K562 (cell line): ENCODE measurements around the gene SUOX. TPM values are rescaled to one million over a fixed set of nuclear protein-coding genes. Genes with fewer than 3 reads are reported as not detected.
A peak's percentile ranks its signal among the peaks of the same experiment; 100 is the strongest.

Source experiments
- CSDE1 ChIP-seq, 2 experiments: fragments of 450-650 bp; IDR thresholded peaks; 2 replicates each; pipeline ENCODE4 v1.6.1; 2016; ENCODE audit warnings: mild to moderate bottlenecking in 1 of 2
- DNMT1 ChIP-seq: fragments of 450-650 bp; IDR thresholded peaks from 2 replicates; pipeline ENCODE4 v1.6.1; 2016; ENCODE audit warnings: antibody characterized with exemption, mild to moderate bottlenecking
- EP300 ChIP-seq: IDR thresholded peaks from 2 replicates; pipeline ENCODE4 v1.6.1; 2012; ENCODE audit warnings: low read length, improper control_type of control experiment
- ETS2 ChIP-seq: IDR thresholded peaks from 2 replicates; pipeline ENCODE4 v1.6.1; 2016; ENCODE audit warnings: borderline replicate concordance, missing genetic modification characterization, mild to moderate bottlenecking, moderate library complexity, missing compliant biosample characterization; ENCODE audit not compliant: poor library complexity, severe bottlenecking
- GTF2E2 ChIP-seq: fragments of 200-800 bp; sonication (Bioruptor generic); IDR thresholded peaks from 2 replicates; pipeline ENCODE4 v1.6.1; 2016; ENCODE audit warnings: missing genetic modification characterization, missing compliant biosample characterization
- HDAC2 ChIP-seq: fragments of 450-650 bp; IDR thresholded peaks from 2 replicates; pipeline ENCODE4 v1.6.1; 2016; ENCODE audit warnings: mild to moderate bottlenecking
- MECOM ChIP-seq: fragments of 250-450 bp; sonication (Bioruptor Pico); IDR thresholded peaks from 2 replicates; pipeline ENCODE4 v1.8.0; 2022; ENCODE audit warnings: inconsistent platforms
- NCOA1 ChIP-seq: fragments of 450-650 bp; IDR thresholded peaks from 2 replicates; pipeline ENCODE4 v1.6.1; 2016; ENCODE audit warnings: low read depth
- PHF21A ChIP-seq: fragments of 450-650 bp; IDR thresholded peaks from 2 replicates; pipeline ENCODE4 v1.6.1; 2017; ENCODE audit warnings: low read depth, borderline replicate concordance
- polyA plus RNA-seq, 8 experiments: library from polyadenylated mRNA; depleted of rRNA in 4 of 8; stranded (reverse) in 5 of 8; unstranded in 3 of 8; fragments of >200 nt; fragmentation: Nextera tagmentation in 2 of 8; fragmentation: Illumina TruSeq in 1 of 8; extraction: Ambion mirVana in 2 of 8; extraction: Trizol in 1 of 8; gene quantifications; 2 replicates each; pipeline versions ENCODE4 v1.2.1 to v1.2.3, GENCODE V29; 2011 to 2014; ENCODE audit warnings: inconsistent platforms in 1 of 8, missing spikeins in 1 of 8
- total RNA-seq, 7 experiments: library from RNA; depleted of rRNA in 6 of 7; stranded (reverse); fragments of >200 nt in 6 of 7; fragmentation: Illumina TruSeq in 2 of 7; extraction: Trizol in 2 of 7; gene quantifications; 2 replicates each; pipeline versions ENCODE4 v1.2.1 to v1.2.3, GENCODE V29; 2011 to 2021; ENCODE audit warnings: low replicate concordance in 1 of 7
- TF ChIP-seq, protein P1 (sequence below): sonication (generic); formaldehyde crosslinking; IDR thresholded peaks from 2 replicates; pipeline ENCODE4 v1.8.1; 2023; ENCODE audit warnings: mild to moderate bottlenecking, missing genetic modification reagents
- TF ChIP-seq, protein P2 (sequence below): sonication (generic); formaldehyde crosslinking; IDR thresholded peaks from 2 replicates; pipeline ENCODE4 v1.8.0; 2022; ENCODE audit warnings: mild to moderate bottlenecking, missing genetic modification reagents
- TF ChIP-seq, protein P3 (sequence below): fragments of 250-450 bp; sonication (Bioruptor Pico); IDR thresholded peaks from 2 replicates; pipeline ENCODE4 v1.8.0; 2022; ENCODE audit warnings: moderate library complexity, mild to moderate bottlenecking, inconsistent platforms
- TF ChIP-seq, protein P4 (sequence below): fragments of 250-450 bp; sonication (Bioruptor Pico); IDR thresholded peaks from 2 replicates; pipeline ENCODE4 v1.4.0; 2020

The SUOX gene
- total and polyA plus RNA-seq, 9 of the 15 experiments (the other 6 are each of a cell fraction or from before 2014, with no cell fraction given), result 9.2 to 39.7 (median 25.4) TPM

DNA sequence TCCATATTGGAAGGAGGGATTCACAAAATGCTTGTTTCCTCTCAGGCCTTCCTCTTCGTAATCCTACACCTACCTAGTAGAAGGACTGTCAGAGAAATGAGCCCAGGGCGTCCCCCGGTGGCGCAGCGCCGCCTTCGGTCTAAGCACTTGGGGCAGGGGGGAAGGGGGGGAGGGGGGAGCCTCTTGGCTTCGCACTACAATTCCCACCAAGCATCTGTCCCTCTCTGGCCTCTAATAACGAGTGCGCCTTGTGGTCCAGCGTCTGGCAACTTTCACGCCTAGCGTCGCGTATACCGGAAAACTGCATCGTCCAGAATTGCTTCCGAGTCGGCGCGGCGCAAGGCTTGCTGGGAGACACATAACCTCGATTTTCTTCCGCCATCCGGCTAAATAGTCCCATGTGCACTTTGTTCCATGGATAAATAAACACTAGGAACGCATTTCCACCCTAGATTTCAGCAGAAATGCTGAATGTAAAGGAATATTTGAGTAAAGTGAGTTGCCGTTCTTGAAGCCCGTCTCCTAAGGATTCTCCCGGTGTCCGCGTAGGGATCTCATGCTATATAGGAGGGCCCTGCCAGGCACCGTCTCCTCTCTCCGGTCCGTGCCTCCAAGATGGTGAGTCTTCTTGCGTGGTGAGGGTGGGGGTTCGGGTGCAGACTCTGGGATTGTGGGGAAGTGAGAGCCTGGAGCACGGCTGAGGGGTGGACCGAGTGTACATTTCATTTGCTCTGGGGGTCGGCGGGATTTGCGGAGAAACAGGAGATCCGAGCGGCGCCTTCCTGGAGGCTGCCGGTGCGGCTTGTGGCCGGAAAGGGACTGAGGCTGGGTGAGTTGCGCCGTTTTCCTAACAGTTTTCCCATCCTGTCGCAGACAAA, 44.7 kb downstream of the SUOX start, which contains the start of gene RPS26 (continued):
- TF ChIP-seq DNMT1, result peak; percentile 92; the same call in 1 of the 2 replicates
- TF ChIP-seq, protein P1, sequence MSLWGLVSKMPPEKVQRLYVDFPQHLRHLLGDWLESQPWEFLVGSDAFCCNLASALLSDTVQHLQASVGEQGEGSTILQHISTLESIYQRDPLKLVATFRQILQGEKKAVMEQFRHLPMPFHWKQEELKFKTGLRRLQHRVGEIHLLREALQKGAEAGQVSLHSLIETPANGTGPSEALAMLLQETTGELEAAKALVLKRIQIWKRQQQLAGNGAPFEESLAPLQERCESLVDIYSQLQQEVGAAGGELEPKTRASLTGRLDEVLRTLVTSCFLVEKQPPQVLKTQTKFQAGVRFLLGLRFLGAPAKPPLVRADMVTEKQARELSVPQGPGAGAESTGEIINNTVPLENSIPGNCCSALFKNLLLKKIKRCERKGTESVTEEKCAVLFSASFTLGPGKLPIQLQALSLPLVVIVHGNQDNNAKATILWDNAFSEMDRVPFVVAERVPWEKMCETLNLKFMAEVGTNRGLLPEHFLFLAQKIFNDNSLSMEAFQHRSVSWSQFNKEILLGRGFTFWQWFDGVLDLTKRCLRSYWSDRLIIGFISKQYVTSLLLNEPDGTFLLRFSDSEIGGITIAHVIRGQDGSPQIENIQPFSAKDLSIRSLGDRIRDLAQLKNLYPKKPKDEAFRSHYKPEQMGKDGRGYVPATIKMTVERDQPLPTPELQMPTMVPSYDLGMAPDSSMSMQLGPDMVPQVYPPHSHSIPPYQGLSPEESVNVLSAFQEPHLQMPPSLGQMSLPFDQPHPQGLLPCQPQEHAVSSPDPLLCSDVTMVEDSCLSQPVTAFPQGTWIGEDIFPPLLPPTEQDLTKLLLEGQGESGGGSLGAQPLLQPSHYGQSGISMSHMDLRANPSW (CRISPR knock-in tag), result peak; percentile 93; the same call in 1 of the 2 replicates
- peak; percentile 74 for TF ChIP-seq ETS2
- peak; percentile 80 for TF ChIP-seq HDAC2
- peak; percentile 61; the same call in 1 of the 2 replicates for TF ChIP-seq MECOM (CRISPR knock-in tag)
- TF ChIP-seq, protein P2, sequence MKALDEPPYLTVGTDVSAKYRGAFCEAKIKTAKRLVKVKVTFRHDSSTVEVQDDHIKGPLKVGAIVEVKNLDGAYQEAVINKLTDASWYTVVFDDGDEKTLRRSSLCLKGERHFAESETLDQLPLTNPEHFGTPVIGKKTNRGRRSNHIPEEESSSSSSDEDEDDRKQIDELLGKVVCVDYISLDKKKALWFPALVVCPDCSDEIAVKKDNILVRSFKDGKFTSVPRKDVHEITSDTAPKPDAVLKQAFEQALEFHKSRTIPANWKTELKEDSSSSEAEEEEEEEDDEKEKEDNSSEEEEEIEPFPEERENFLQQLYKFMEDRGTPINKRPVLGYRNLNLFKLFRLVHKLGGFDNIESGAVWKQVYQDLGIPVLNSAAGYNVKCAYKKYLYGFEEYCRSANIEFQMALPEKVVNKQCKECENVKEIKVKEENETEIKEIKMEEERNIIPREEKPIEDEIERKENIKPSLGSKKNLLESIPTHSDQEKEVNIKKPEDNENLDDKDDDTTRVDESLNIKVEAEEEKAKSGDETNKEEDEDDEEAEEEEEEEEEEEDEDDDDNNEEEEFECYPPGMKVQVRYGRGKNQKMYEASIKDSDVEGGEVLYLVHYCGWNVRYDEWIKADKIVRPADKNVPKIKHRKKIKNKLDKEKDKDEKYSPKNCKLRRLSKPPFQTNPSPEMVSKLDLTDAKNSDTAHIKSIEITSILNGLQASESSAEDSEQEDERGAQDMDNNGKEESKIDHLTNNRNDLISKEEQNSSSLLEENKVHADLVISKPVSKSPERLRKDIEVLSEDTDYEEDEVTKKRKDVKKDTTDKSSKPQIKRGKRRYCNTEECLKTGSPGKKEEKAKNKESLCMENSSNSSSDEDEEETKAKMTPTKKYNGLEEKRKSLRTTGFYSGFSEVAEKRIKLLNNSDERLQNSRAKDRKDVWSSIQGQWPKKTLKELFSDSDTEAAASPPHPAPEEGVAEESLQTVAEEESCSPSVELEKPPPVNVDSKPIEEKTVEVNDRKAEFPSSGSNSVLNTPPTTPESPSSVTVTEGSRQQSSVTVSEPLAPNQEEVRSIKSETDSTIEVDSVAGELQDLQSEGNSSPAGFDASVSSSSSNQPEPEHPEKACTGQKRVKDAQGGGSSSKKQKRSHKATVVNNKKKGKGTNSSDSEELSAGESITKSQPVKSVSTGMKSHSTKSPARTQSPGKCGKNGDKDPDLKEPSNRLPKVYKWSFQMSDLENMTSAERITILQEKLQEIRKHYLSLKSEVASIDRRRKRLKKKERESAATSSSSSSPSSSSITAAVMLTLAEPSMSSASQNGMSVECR (CRISPR knock-in tag), result peak; percentile 90
- TF ChIP-seq, protein P3, sequence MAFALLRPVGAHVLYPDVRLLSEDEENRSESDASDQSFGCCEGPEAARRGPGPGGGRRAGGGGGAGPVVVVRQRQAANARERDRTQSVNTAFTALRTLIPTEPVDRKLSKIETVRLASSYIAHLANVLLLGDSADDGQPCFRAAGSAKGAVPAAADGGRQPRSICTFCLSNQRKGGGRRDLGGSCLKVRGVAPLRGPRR, result 0 out of 2 replicates have a peak, but pooled peaks have one; percentile 48
- no peak for TF ChIP-seq EP300
- TF ChIP-seq, protein P4, sequence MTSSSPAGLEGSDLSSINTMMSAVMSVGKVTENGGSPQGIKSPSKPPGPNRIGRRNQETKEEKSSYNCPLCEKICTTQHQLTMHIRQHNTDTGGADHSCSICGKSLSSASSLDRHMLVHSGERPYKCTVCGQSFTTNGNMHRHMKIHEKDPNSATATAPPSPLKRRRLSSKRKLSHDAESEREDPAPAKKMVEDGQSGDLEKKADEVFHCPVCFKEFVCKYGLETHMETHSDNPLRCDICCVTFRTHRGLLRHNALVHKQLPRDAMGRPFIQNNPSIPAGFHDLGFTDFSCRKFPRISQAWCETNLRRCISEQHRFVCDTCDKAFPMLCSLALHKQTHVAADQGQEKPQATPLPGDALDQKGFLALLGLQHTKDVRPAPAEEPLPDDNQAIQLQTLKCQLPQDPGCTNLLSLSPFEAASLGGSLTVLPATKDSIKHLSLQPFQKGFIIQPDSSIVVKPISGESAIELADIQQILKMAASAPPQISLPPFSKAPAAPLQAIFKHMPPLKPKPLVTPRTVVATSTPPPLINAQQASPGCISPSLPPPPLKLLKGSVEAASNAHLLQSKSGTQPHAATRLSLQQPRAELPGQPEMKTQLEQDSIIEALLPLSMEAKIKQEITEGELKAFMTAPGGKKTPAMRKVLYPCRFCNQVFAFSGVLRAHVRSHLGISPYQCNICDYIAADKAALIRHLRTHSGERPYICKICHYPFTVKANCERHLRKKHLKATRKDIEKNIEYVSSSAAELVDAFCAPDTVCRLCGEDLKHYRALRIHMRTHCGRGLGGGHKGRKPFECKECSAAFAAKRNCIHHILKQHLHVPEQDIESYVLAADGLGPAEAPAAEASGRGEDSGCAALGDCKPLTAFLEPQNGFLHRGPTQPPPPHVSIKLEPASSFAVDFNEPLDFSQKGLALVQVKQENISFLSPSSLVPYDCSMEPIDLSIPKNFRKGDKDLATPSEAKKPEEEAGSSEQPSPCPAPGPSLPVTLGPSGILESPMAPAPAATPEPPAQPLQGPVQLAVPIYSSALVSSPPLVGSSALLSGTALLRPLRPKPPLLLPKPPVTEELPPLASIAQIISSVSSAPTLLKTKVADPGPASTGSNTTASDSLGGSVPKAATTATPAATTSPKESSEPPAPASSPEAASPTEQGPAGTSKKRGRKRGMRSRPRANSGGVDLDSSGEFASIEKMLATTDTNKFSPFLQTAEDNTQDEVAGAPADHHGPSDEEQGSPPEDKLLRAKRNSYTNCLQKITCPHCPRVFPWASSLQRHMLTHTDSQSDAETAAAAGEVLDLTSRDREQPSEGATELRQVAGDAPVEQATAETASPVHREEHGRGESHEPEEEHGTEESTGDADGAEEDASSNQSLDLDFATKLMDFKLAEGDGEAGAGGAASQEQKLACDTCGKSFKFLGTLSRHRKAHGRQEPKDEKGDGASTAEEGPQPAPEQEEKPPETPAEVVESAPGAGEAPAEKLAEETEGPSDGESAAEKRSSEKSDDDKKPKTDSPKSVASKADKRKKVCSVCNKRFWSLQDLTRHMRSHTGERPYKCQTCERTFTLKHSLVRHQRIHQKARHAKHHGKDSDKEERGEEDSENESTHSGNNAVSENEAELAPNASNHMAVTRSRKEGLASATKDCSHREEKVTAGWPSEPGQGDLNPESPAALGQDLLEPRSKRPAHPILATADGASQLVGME, result peak; percentile 89; the same call in 1 of the 2 replicates
- TF ChIP-seq CSDE1 (IDR thresholded peaks at IDR 0.05), result peak in 1 of 2 experiments; percentile 77; a peak in 2 of 4 replicates
- TF ChIP-seq GTF2E2 (tag), result peak; percentile 95; the same call in 1 of the 2 replicates
- peak; percentile 79 for TF ChIP-seq NCOA1
- peak; percentile 54; the same call in 1 of the 2 replicates for TF ChIP-seq PHF21A
